ENCODE data around the gene XRCC4.

XRCC4 gene

GRCh38 chr5:83281658-83282057 is 204.3 kb downstream of the XRCC4 start:
- no peak for DNase-seq

GRCh38 chr5:83283761-83284160 is 206.4 kb downstream of the XRCC4 start:
- no peak for DNase-seq

DNA sequence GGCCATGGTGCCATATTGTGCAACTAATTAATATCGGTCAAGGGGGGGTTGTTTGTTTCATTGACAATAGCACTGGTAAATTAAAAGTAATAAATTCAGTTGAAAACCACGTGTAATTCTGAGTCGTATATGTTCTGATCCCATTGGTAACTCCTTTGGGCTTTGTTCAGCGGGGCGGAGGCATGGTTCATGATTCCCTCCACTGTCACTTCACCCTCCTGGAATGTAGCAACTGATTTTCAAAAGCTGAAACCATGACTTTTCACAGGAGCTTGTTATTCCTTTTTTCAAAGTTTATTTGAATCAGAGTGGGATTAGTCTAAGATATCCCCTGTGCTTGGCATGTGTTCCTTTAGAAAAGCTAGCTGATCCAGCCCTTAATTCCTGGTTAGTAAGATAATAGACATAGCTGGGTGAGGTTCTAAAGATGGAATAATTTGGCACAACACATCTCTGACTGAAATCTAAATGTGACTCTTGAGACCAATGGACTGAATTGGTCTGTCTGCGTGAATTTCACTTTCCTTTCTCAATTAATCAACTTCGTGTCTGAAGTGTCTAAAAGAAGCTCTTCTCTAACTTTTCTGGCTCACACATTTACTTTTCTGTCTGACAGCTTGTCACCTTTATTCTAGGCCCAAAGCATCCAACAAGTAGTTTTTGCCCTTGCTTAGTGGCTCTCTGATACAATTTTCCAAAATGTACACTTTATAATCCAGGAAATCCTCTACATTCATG is 208.5 kb downstream of the XRCC4 start:
- DNase-seq = no peak

- DNase-seq = no peak
These were observed 216.9 kb downstream of the XRCC4 start for GRCh38 chr5:83294246-83294645.

- DNase-seq = no peak
These were observed 222.0 kb downstream of the XRCC4 start for GRCh38 chr5:83299353-83299752.

DNA sequence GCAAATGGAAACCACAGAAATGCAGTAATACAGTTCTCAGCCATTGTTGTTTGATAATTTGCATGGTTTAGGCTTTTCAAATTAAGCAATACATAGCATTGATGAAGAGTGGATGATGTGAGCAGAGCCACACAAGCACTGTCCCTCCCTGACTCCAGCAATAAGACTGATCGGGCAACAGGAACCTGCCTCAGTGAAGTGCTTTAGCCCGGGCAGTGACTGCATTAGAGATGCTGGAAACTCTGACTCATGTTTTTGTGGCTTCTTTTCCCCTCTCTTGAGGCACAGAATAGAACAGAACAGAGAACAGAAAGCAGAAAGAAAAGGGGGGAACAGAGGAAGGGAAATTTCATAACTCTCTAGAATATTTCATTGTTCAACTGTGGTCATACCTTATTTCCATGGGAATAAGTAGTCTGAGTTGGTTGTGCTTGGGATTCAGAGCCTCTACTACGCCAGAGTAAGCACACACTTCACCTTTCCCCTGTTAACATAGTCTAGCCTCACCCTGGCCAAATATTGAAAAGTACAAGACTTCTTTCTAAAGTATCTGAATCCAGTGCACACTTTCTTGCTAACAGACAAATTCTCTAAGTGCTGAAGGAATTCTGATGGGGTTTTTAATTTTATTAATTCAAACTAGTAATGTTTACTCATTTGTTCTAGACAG is 229.4 kb downstream of the XRCC4 start:
- DNase-seq = no peak

DNA sequence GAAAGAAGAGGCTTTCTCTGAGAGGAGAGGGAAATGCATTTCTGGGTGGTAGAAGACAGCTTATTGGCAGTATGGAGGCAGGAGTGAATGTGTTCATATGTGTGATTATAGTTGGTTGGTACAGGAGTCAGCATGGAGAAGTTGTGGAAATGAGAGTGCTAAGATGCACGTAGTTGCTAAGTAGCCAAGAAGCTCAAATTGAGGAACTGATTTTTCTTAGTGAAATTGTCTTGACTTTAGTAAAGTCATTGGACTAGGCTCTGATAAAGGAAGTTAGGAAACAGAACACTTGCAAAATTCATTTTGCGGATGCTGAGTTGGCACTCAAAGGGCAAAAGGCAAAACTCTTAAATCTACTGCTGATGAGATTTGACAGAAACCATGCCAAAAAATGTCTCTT is 235.3 kb downstream of the XRCC4 start:
- no peak for DNase-seq

- DNase-seq = no peak
These were observed 236.1 kb downstream of the XRCC4 start for GRCh38 chr5:83313436-83313835.

DNA sequence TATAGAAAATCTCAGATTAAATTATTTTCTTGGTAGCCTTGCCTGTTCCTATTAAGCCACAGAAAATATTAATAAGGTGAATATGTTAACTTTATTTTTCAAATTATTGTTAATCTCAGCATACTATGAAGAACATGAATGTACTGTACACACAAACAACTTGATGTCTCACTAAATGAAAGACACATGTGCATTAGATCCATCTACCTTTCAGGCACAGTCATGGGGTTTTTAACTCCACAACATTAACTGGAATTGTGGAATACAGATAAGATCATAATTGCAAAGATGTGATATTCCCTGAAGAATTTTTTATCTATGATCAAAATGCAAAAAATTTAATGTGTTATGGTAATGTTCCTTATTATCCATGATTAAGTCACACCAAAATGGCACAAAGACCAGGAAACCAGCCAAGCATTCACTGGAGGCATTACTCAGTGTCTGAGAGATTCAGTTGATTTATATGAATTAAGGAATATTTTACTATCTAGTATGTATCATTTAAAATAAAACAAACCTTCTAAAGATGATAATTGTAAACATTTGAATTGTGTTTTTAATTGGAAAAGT is 244.2 kb downstream of the XRCC4 start:
- DNase-seq = no peak

- no peak for DNase-seq
These were observed 245.1 kb downstream of the XRCC4 start for GRCh38 chr5:83322273-83322924.

- DNase-seq = no peak
These were observed 246.3 kb downstream of the XRCC4 start for GRCh38 chr5:83323557-83324180.

DNA sequence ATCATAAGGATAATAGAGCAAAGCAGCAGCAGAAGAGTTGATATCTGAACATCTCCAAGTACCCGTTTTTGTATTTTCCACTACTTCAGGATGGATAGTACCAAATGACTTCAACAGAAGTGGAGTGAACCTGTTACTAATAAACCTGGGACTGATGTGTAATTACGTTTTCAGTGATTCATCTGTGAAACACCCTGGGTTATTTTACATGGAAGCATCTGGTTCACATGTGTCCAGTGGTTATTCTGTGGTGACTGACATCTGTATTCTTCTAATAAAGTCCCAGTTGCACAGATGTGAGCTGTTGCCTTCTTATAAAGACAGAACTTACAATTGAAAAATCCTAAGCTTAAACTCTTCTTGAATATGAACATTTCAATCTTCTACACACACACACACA is 254.5 kb downstream of the XRCC4 start:
- no peak for DNase-seq

DNA sequence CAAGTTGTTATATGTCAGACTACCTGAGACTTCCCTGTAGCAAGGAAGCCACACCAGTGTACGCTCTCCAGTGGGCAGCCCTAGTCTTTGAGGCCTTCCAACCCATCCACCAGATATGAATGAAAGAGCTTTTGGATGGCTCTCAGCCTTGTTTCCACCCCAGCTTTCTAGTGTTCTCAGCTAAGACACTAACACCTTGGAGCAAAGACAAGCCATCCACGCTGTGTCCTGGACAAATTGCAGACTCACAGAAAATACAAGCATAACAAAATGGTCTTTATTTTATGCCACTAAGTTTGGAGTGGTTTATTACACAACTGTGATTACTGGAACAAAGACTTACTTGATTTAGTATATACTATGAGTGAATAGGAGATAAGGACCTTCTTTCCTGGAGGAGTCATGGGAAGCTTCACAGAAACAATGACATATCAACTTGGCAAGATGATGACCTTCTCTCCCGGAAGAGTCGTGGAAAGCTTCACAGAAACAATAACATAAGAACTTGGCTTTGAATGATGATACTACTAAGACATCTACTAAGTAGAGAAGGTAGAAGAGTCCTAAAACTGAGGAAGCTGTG is 260.2 kb downstream of the XRCC4 start:
- no peak for DNase-seq

- no peak for DNase-seq
These were observed 263.2 kb downstream of the XRCC4 start for GRCh38 chr5:83340511-83340918.

DNA sequence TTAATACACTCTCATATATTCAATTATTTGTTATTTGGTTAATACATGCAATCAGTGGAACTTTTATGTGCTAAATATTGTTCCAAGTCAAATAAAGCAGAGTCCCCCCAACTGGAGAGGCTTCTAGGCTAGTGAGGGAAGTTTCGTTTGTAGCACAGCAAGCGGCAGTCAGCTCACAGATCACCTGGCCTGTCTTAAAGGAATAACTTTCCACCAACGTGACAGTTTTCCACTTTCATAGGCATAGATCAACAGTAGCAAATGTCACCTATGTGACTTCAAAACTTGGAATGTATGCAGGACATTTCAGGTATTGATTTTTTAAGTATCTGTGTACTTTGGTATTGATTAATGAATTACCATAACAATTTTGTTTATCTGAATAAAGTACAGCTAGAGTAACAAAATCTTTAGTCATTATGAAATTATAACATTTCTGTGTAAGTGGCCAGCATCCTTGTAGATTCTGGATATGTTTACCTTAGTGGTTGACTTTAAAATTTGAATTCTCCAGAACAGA is 264.5 kb downstream of the XRCC4 start:
- no peak for DNase-seq

DNA sequence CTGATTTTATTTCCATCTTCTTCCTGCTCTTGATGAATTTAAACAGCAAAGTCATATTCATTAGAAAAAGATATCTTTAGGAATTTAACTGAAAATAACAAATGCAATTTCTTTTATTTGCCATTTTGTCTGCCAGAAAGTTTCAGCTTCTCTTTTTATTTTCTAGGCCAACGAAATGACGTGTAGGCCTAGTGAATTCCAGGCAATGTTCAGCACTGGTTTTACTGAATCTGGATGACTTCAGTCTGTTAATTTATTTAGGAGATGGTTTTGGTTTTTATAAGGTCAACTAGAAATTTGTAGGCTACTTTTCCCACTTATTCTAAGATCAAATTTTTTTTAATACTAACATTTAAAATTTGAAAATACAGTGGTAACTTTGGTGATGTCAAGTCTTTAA is 265.1 kb downstream of the XRCC4 start:
- no peak for DNase-seq

DNA sequence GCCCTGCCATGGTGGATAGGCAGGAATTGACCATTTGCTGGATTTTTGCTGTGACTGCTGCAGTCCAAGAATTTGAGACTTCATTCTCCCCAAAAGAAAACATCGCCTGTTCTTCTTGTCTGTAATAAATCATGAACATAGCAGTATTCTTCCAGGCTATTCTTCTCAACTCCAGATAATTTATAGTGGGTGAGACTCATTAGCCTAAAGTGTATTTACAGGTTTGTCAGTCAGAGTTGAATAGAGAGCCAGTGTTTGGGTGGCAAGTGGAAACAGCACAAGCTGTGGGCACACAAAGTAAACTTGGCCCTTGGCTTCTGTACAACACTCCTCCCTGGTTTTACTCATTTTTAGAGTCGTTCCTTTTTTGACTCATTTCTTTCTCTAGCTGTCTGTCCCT is 266.0 kb downstream of the XRCC4 start:
- DNase-seq = no peak

DNA sequence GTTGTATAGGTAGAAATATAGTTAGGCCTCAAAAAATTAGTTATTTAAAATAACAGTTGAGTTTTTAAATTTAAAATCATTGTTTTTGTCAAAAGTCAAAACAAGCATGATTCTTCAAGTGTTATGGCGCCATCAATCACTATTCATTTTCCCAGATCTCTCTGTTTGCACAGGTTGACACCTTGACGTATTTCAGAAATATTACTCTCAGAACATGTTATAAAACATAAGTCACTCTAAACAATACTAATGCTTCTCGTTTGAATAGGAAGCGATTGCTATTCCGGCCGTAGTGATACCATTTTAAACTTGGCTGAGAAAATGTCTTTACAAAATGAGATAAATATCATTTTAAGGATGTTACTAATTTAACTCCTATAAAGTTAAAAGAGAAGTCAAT is 268.1 kb downstream of the XRCC4 start:
- DNase-seq = no peak

DNA sequence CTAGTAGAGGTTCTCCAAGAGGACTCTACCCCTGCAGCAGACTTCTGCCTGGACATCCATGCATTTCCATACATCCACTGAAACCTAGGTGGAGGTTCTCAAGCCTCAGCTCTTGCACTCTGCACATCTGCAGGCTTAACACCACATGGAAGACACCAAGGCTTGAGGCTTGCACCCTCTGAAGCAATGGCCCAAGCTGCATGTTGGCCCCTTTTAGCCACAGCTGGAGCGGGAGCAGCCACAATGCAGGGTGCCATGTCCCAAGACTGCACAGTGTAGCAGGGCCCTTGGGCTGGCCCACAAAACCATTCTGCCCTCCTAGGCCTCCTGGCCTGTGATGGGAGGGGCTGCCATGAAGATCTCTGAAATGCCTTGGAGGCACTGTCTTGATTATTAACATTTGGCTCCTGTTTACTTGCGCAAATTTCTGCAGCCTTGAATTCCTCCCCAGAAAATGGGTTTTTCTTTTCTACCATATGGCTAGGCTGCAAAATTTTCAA is 271.0 kb downstream of the XRCC4 start:
- DNase-seq = no peak

DNA sequence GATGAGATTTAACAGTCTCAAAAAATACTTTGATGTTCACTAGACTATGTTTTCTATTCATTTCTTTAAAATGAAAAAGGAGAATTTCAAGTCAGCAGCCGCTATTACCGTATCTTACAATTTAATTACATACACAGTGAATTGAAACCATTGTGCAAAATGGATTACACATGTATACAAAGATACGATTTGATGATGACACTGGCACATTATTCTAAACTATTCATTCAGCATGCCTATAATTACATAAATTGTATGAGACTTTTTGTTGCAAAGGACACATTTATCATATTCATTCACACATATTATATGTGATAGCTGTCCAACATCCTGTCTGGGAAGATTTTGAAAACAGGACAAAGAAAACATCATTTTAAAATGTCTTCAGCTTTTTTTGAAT is 275.9 kb downstream of the XRCC4 start:
- DNase-seq = no peak

DNA sequence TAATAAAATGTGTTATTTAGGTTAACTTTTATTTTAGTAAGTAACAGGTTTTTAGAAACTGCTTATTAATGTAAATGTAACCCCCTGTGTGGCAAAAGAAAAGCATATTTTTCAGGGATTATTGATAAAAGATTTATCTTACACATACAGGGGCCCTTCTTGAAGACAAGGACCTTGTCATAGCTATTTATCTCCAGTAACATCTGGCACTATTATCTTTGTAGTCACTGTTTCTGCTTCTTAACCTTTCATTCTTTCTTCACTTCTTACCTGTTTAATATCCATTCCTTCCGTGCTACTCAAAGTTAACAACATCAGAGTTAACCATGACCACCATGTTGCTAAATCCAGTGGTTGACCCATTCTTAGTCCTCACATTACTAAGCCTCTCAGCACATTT is 276.4 kb downstream of the XRCC4 start:
- DNase-seq = no peak

DNA sequence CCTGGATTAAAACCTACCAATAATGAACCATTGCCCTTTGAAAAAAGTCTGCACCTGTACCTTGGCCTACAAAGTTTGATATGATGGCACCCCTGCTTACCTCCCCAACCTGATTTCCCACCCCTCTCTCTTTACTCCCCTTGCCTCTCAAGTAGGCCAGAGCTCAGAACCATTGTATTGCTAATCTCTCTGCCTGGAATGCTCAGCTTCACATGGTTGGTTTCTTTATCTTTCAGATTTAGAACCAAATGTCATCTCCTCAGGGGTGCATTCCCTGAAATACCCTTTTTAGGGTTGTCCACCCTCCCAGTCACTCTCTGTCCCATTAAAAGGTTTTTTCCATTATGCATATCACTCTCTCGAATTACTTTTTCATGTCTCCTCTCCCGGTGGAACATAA is 277.6 kb downstream of the XRCC4 start:
- DNase-seq = no peak

Data from NCI-H524 treated with DMSO at 0.1 percent for 48 hours (cell line).